Fibroblast of lung (primary cell): Measurements from ENCODE around the gene XYLT1.

ENCODE experiments used
- CTCF ChIP-seq, 2 donors: IDR thresholded peaks in 1 of 2; conservative IDR thresholded peaks in 1 of 2; 1 replicate in 1 of 2; 2 replicates in 1 of 2; pipeline ENCODE4 v1.5.1; 2011 to 2012; ENCODE audit warnings: low read length in 2 of 2, control low read depth in 1 of 2, inconsistent platforms in 1 of 2, low read depth in 1 of 2, mild to moderate bottlenecking in 1 of 2
- EZH2 ChIP-seq: IDR thresholded peaks from 2 replicates; pipeline ENCODE4 v1.5.1; 2012; ENCODE audit warnings: low read length, control low read depth, mild to moderate bottlenecking; ENCODE audit errors: missing control alignments

- TF ChIP-seq CTCF (conservative IDR thresholded peaks at IDR 0.05 in 1 of 2, IDR thresholded peaks at IDR 0.05 in 1 of 2; ENCODE audit: low read depth in 1 of 2, low read length in 2 of 2) = no peak
- no peak for TF ChIP-seq EZH2
These were observed 184.3 kb downstream of the XYLT1 start for GRCh38 chr16:17286443-17286842.
